ENCODE results near the gene BMPR2.
"Not testable (repeated sequence)": the region's sequence is repeated elsewhere in the genome, so short reads cannot be mapped to it uniquely, and the experiment has no call there.

The BMPR2 gene

GRCh38 chr2:202378662-202379358, 2.7 kb downstream of the BMPR2 start:
- DNase-seq (ENCODE audit: insufficient read length, low spot score), result no peak
- no peak for FAIRE-seq

GRCh38 chr2:202382684-202383083, 6.6 kb downstream of the BMPR2 start:
- FAIRE-seq (no peak), DNase-seq (ENCODE audit: insufficient read length, low spot score) (no peak)

GRCh38 chr2:202386495-202386894, 10.4 kb downstream of the BMPR2 start:
- not testable (repeated sequence) for FAIRE-seq; DNase-seq (ENCODE audit: insufficient read length, low spot score)

GRCh38 chr2:202387608-202388342, 11.6 kb downstream of the BMPR2 start:
- DNase-seq (ENCODE audit: insufficient read length, low spot score), result no peak
- FAIRE-seq, result no peak

- DNase-seq (ENCODE audit: insufficient read length, low spot score) (no peak), FAIRE-seq (no peak)
Observed at GRCh38 chr2:202400941-202401340, 24.8 kb downstream of the BMPR2 start.

GRCh38 chr2:202405798-202406197, 29.7 kb downstream of the BMPR2 start:
- DNase-seq (ENCODE audit: insufficient read length, low spot score) (no peak), FAIRE-seq (no peak)

GRCh38 chr2:202406445-202406978, 30.4 kb downstream of the BMPR2 start:
- FAIRE-seq, result no peak

GRCh38 chr2:202408546-202409140, 32.5 kb downstream of the BMPR2 start:
- no peak for DNase-seq (ENCODE audit: insufficient read length, low spot score)
- FAIRE-seq, result no peak

More at GRCh38 chr2:202406445-202406978, 30.4 kb downstream of the BMPR2 start:
- DNase-seq (ENCODE audit: insufficient read length, low spot score), result no peak

- no peak for DNase-seq (ENCODE audit: insufficient read length, low spot score)
- FAIRE-seq, result no peak
Observed at GRCh38 chr2:202410092-202410491, 34.0 kb downstream of the BMPR2 start.

- DNase-seq (ENCODE audit: insufficient read length, low spot score) (no peak), FAIRE-seq (no peak)
Observed at GRCh38 chr2:202411097-202411496, 35.0 kb downstream of the BMPR2 start.

GRCh38 chr2:202418027-202418426, 41.9 kb downstream of the BMPR2 start:
- FAIRE-seq (no peak), DNase-seq (ENCODE audit: insufficient read length, low spot score) (no peak)

- FAIRE-seq (no peak), DNase-seq (ENCODE audit: insufficient read length, low spot score) (no peak)
Observed at GRCh38 chr2:202418511-202418910, 42.4 kb downstream of the BMPR2 start.

GRCh38 chr2:202423139-202423538, 47.0 kb downstream of the BMPR2 start:
- DNase-seq (ENCODE audit: insufficient read length, low spot score), result no peak
- FAIRE-seq, result no peak

- no peak for FAIRE-seq
- no peak for DNase-seq (ENCODE audit: insufficient read length, low spot score)
Observed at GRCh38 chr2:202425036-202425435, 48.9 kb downstream of the BMPR2 start.

GRCh38 chr2:202426751-202427150, 50.6 kb downstream of the BMPR2 start:
- no peak for FAIRE-seq
- no peak for DNase-seq (ENCODE audit: insufficient read length, low spot score)

GRCh38 chr2:202429164-202429980, 53.2 kb downstream of the BMPR2 start:
- FAIRE-seq (peak; percentile 59), DNase-seq (ENCODE audit: insufficient read length, low spot score) (peak; percentile 36)

GRCh38 chr2:202432776-202433175, 56.6 kb downstream of the BMPR2 start:
- no peak for FAIRE-seq

GRCh38 chr2:202434472-202434871, 58.3 kb downstream of the BMPR2 start:
- no peak for FAIRE-seq
- no peak for DNase-seq (ENCODE audit: insufficient read length, low spot score)

More at GRCh38 chr2:202432776-202433175, 56.6 kb downstream of the BMPR2 start:
- no peak for DNase-seq (ENCODE audit: insufficient read length, low spot score)

- FAIRE-seq (no peak), DNase-seq (ENCODE audit: insufficient read length, low spot score) (no peak)
Observed at GRCh38 chr2:202436626-202437025, 60.5 kb downstream of the BMPR2 start.

GRCh38 chr2:202440117-202440516, 64.0 kb downstream of the BMPR2 start:
- not testable (repeated sequence) for DNase-seq (ENCODE audit: insufficient read length, low spot score); FAIRE-seq

- FAIRE-seq (no peak), DNase-seq (ENCODE audit: insufficient read length, low spot score) (no peak)
Observed at GRCh38 chr2:202442882-202443281, 66.8 kb downstream of the BMPR2 start.
